Ovary (tissue), 3 donors: ENCODE results near the gene C20orf202.

ENCODE experiments used
- CTCF ChIP-seq, 3 donors: fragments of 450-650 bp in 2 of 3; fragments of 200-600 bp in 1 of 3; IDR thresholded peaks; one replicate each; pipeline versions ENCODE4 v1.5.1 to v1.8.0; 2016 to 2022; ENCODE audit warnings: antibody characterized with exemption in 3 of 3, mild to moderate bottlenecking in 1 of 3
- EP300 ChIP-seq: sonication (generic); formaldehyde crosslinking; IDR thresholded peaks from one replicate; pipeline ENCODE4 v1.6.1; 2017; ENCODE audit warnings: antibody characterized with exemption
- POLR2A ChIP-seq: fragments of 450-650 bp; IDR thresholded peaks from one replicate; pipeline ENCODE4 v1.6.1; 2017; ENCODE audit warnings: antibody characterized with exemption, mild to moderate bottlenecking, moderate library complexity
- donor health status: DM: no; HTN: no; CAD: no.

GRCh38 chr20:1207293-1207878, 4.1 kb downstream of the C20orf202 start:
- TF ChIP-seq CTCF (IDR thresholded peaks at IDR 0.05) = no peak
- TF ChIP-seq EP300 = no peak
- no peak for TF ChIP-seq POLR2A
